Neural cell (in vitro differentiated cells): ENCODE results near the gene C5.

Experiments
- CTCF ChIP-seq: fragments of 450-650 bp; IDR thresholded peaks from 2 replicates; pipeline ENCODE4 v1.5.1; 2014; ENCODE audit warnings: antibody characterized with exemption, mild to moderate bottlenecking, moderate library complexity; ENCODE audit not compliant: poor library complexity, severe bottlenecking
- MXI1 ChIP-seq: fragments of 450-650 bp; conservative IDR thresholded peaks from 2 replicates; pipeline ENCODE4 v1.6.1; 2014; ENCODE audit warnings: antibody characterized with exemption, mild to moderate bottlenecking; ENCODE audit not compliant: poor library complexity, severe bottlenecking

- TF ChIP-seq MXI1 (no peak), CTCF (no peak)
These were observed 7.7 kb upstream of the C5 start for GRCh38 chr9:121057821-121058220.
